K562 (cell line): ENCODE measurements around the gene MCC. TPM values are rescaled to one million over a fixed set of nuclear protein-coding genes. Genes with fewer than 3 reads are reported as not detected.

ENCODE experiments used
- FOXA1 ChIP-seq: fragments of 450-650 bp; IDR thresholded peaks from 2 replicates; pipeline ENCODE4 v1.6.1; 2016; ENCODE audit warnings: mild to moderate bottlenecking, borderline replicate concordance
- FOXJ3 ChIP-seq: sonication (generic); formaldehyde crosslinking; IDR thresholded peaks from 2 replicates; pipeline ENCODE4 v1.4.0; 2020; ENCODE audit warnings: mild to moderate bottlenecking, missing genetic modification reagents
- PRPF4 ChIP-seq: fragments of 200-400 bp; formaldehyde crosslinking; IDR thresholded peaks from one replicate; pipeline ENCODE4 v1.6.1; 2017; ENCODE audit warnings: low read length, low read depth, mild to moderate bottlenecking; ENCODE audit not compliant: insufficient read depth, poor library complexity, severe bottlenecking
- RB1 ChIP-seq: fragments of 450-650 bp; IDR thresholded peaks from 2 replicates; pipeline ENCODE4 v1.6.1; 2017; ENCODE audit warnings: low read depth, mild to moderate bottlenecking
- RCOR1 ChIP-seq, 2 experiments: IDR thresholded peaks; 2 replicates each; pipeline ENCODE4 v1.6.1; 2012; ENCODE audit warnings: low read depth in 2 of 2, low read length in 2 of 2, borderline replicate concordance in 1 of 2, improper control_type of control experiment in 1 of 2
- SMARCA4 ChIP-seq: fragments of 450-650 bp; IDR thresholded peaks from 2 replicates; pipeline ENCODE4 v1.6.1; 2016
- THRAP3 ChIP-seq: fragments of 450-650 bp; IDR thresholded peaks from 2 replicates; pipeline ENCODE4 v1.6.1; 2016; ENCODE audit warnings: mild to moderate bottlenecking, inconsistent platforms, borderline replicate concordance
- TRIM24 ChIP-seq, 2 experiments: fragments of 450-650 bp; IDR thresholded peaks; 2 replicates each; pipeline ENCODE4 v1.6.1; 2016
- ZNF316 ChIP-seq: fragments of 450-650 bp; IDR thresholded peaks from 2 replicates; pipeline ENCODE4 v1.6.1; 2016
- ZZZ3 ChIP-seq: fragments of 450-650 bp; IDR thresholded peaks from 2 replicates; pipeline ENCODE4 v1.6.1; 2016; ENCODE audit warnings: antibody characterized with exemption, mild to moderate bottlenecking, moderate library complexity
- polyA plus RNA-seq, 8 experiments: library from polyadenylated mRNA; depleted of rRNA in 4 of 8; stranded (reverse) in 5 of 8; unstranded in 3 of 8; fragments of >200 nt; fragmentation: Nextera tagmentation in 2 of 8; fragmentation: Illumina TruSeq in 1 of 8; extraction: Ambion mirVana in 2 of 8; extraction: Trizol in 1 of 8; gene quantifications; 2 replicates each; pipeline versions ENCODE4 v1.2.1 to v1.2.3, GENCODE V29; 2011 to 2014; ENCODE audit warnings: inconsistent platforms in 1 of 8, missing spikeins in 1 of 8
- total RNA-seq, 7 experiments: library from RNA; depleted of rRNA in 6 of 7; stranded (reverse); fragments of >200 nt in 6 of 7; fragmentation: Illumina TruSeq in 2 of 7; extraction: Trizol in 2 of 7; gene quantifications; 2 replicates each; pipeline versions ENCODE4 v1.2.1 to v1.2.3, GENCODE V29; 2011 to 2021; ENCODE audit warnings: low replicate concordance in 1 of 7
- TF ChIP-seq, protein P1 (sequence below): fragments of 450-650 bp; IDR thresholded peaks from 2 replicates; pipeline ENCODE4 v1.6.1; 2016; ENCODE audit warnings: mild to moderate bottlenecking, moderate library complexity
- TF ChIP-seq, protein P2 (sequence below), 3 experiments: fragments of 200-800 bp in 1 of 3; sonication (Bioruptor generic) in 1 of 3; sonication (generic) in 1 of 3; formaldehyde crosslinking in 1 of 3; IDR thresholded peaks; 2 replicates each; pipeline versions ENCODE4 v1.6.1 to v1.8.0; 2016 to 2022; ENCODE audit warnings: mild to moderate bottlenecking in 2 of 3, missing compliant biosample characterization in 2 of 3, missing genetic modification characterization in 2 of 3, missing genetic modification reagents in 1 of 3

Gene MCC
- total and polyA plus RNA-seq, 9 of the 15 experiments (the other 6 are each of a cell fraction or from before 2014, with no cell fraction given), result 0.04 to 0.24 (median 0.06) TPM; not detected in 1

DNA sequence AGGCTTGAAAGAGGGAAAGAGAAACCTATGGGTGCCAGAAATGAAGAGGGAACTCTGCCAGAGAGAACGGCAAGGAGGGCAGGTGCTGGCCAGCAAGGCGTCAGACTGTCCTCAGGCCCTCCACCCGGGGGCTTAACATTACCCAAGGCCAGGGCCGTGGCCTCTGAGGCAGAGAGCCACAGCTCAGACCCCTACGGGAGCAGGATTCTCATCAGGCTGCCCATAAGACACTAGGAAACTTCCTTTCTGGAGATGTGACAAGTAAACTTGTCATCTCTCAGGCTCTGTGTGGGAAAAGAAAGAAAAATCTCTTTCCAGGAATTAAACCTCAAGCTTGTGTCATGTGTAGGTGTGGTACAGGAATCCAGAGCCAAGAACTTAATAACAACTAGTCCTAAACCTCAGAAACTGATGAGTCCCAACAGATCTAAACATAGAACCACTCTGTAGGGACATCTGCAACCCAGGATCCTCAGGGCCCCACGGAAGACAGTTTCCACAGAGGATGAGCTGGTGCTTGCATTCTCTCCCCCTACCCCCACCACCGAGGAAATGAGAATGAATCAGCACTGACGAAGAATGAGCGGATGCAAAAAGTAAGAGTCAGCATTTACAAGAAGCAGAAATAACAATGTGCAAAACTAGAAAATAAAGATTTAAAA lies 437.4 kb downstream of the MCC start (continued):
- TF ChIP-seq, protein P1, sequence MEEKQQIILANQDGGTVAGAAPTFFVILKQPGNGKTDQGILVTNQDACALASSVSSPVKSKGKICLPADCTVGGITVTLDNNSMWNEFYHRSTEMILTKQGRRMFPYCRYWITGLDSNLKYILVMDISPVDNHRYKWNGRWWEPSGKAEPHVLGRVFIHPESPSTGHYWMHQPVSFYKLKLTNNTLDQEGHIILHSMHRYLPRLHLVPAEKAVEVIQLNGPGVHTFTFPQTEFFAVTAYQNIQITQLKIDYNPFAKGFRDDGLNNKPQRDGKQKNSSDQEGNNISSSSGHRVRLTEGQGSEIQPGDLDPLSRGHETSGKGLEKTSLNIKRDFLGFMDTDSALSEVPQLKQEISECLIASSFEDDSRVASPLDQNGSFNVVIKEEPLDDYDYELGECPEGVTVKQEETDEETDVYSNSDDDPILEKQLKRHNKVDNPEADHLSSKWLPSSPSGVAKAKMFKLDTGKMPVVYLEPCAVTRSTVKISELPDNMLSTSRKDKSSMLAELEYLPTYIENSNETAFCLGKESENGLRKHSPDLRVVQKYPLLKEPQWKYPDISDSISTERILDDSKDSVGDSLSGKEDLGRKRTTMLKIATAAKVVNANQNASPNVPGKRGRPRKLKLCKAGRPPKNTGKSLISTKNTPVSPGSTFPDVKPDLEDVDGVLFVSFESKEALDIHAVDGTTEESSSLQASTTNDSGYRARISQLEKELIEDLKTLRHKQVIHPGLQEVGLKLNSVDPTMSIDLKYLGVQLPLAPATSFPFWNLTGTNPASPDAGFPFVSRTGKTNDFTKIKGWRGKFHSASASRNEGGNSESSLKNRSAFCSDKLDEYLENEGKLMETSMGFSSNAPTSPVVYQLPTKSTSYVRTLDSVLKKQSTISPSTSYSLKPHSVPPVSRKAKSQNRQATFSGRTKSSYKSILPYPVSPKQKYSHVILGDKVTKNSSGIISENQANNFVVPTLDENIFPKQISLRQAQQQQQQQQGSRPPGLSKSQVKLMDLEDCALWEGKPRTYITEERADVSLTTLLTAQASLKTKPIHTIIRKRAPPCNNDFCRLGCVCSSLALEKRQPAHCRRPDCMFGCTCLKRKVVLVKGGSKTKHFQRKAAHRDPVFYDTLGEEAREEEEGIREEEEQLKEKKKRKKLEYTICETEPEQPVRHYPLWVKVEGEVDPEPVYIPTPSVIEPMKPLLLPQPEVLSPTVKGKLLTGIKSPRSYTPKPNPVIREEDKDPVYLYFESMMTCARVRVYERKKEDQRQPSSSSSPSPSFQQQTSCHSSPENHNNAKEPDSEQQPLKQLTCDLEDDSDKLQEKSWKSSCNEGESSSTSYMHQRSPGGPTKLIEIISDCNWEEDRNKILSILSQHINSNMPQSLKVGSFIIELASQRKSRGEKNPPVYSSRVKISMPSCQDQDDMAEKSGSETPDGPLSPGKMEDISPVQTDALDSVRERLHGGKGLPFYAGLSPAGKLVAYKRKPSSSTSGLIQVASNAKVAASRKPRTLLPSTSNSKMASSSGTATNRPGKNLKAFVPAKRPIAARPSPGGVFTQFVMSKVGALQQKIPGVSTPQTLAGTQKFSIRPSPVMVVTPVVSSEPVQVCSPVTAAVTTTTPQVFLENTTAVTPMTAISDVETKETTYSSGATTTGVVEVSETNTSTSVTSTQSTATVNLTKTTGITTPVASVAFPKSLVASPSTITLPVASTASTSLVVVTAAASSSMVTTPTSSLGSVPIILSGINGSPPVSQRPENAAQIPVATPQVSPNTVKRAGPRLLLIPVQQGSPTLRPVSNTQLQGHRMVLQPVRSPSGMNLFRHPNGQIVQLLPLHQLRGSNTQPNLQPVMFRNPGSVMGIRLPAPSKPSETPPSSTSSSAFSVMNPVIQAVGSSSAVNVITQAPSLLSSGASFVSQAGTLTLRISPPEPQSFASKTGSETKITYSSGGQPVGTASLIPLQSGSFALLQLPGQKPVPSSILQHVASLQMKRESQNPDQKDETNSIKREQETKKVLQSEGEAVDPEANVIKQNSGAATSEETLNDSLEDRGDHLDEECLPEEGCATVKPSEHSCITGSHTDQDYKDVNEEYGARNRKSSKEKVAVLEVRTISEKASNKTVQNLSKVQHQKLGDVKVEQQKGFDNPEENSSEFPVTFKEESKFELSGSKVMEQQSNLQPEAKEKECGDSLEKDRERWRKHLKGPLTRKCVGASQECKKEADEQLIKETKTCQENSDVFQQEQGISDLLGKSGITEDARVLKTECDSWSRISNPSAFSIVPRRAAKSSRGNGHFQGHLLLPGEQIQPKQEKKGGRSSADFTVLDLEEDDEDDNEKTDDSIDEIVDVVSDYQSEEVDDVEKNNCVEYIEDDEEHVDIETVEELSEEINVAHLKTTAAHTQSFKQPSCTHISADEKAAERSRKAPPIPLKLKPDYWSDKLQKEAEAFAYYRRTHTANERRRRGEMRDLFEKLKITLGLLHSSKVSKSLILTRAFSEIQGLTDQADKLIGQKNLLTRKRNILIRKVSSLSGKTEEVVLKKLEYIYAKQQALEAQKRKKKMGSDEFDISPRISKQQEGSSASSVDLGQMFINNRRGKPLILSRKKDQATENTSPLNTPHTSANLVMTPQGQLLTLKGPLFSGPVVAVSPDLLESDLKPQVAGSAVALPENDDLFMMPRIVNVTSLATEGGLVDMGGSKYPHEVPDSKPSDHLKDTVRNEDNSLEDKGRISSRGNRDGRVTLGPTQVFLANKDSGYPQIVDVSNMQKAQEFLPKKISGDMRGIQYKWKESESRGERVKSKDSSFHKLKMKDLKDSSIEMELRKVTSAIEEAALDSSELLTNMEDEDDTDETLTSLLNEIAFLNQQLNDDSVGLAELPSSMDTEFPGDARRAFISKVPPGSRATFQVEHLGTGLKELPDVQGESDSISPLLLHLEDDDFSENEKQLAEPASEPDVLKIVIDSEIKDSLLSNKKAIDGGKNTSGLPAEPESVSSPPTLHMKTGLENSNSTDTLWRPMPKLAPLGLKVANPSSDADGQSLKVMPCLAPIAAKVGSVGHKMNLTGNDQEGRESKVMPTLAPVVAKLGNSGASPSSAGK, result no peak
- TF ChIP-seq ZZZ3 (no peak), TRIM24 (IDR thresholded peaks at IDR 0.05) (no peak; a peak in 1 of 4 replicates), ZNF316 (peak; percentile 100), PRPF4 (no peak), THRAP3 (no peak), RCOR1 (IDR thresholded peaks at IDR 0.05; ENCODE audit: borderline replicate concordance in 1 of 2, low read depth in 2 of 2, low read length in 2 of 2) (0 out of 4 replicates have a peak, but pooled peaks of 1 of the 2 experiments have one; percentile 29), FOXJ3 (CRISPR knock-in tag) (no peak), FOXA1 (no peak), SMARCA4 (peak; percentile 53), RB1 (no peak)
- TF ChIP-seq, protein P2, sequence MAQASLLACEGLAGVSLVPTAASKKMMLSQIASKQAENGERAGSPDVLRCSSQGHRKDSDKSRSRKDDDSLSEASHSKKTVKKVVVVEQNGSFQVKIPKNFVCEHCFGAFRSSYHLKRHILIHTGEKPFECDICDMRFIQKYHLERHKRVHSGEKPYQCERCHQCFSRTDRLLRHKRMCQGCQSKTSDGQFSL (CRISPR knock-in tag; IDR thresholded peaks at IDR 0.05), result no peak
- TF ChIP-seq, protein P2 (tag; IDR thresholded peaks at IDR 0.05), result no peak
